Gastrocnemius medialis (tissue), 4 donors: ENCODE data around the gene SPATA6L.

Source experiments
- POLR2A ChIP-seq, 2 donors: fragments of 450-650 bp; IDR thresholded peaks; one replicate each; pipeline ENCODE4 v1.6.1; 2017; ENCODE audit warnings: antibody characterized with exemption in 2 of 2, mild to moderate bottlenecking in 2 of 2, moderate library complexity in 2 of 2
- TF ChIP-seq, protein P1 (sequence below), 5 experiments: fragments of 450-650 bp in 3 of 5; fragments of 200-600 bp in 2 of 5; sonication (generic) in 2 of 5; IDR thresholded peaks in 4 of 5; conservative IDR thresholded peaks in 1 of 5; 1 replicate in 4 of 5; 2 replicates in 1 of 5; pipeline ENCODE4 v1.5.1; 2016 to 2019; ENCODE audit warnings: antibody characterized with exemption in 5 of 5, mild to moderate bottlenecking in 3 of 5, moderate library complexity in 3 of 5

DNA sequence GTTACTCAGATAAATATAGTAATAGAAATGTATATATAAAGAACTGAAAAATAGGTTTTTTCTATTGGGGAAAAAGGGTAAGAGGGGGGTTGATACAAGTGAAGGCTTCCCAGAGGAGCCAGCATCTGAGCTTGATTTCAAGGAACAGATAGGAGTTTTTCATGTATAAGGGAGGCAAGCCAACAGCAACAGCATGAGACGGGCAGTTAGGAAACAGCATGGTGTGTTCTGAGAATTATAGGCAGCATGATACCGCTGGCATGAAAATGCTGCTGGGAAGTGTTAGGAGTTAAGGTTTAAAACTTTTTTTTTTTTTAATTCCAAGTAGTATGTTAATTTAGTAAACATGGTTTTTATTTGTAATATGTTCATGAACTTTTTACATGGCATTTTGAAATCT is 22.7 kb upstream of the SPATA6L start:
- TF ChIP-seq, protein P1, sequence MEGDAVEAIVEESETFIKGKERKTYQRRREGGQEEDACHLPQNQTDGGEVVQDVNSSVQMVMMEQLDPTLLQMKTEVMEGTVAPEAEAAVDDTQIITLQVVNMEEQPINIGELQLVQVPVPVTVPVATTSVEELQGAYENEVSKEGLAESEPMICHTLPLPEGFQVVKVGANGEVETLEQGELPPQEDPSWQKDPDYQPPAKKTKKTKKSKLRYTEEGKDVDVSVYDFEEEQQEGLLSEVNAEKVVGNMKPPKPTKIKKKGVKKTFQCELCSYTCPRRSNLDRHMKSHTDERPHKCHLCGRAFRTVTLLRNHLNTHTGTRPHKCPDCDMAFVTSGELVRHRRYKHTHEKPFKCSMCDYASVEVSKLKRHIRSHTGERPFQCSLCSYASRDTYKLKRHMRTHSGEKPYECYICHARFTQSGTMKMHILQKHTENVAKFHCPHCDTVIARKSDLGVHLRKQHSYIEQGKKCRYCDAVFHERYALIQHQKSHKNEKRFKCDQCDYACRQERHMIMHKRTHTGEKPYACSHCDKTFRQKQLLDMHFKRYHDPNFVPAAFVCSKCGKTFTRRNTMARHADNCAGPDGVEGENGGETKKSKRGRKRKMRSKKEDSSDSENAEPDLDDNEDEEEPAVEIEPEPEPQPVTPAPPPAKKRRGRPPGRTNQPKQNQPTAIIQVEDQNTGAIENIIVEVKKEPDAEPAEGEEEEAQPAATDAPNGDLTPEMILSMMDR (IDR thresholded peaks at IDR 0.05 in 4 of 5, conservative IDR thresholded peaks at IDR 0.05 in 1 of 5), result no peak
- TF ChIP-seq POLR2A (IDR thresholded peaks at IDR 0.05), result no peak
